Measurements from ENCODE around the gene EFNA1.

GRCh38 chr1:155079210-155079486 lies 48.5 kb upstream of the EFNA1 start:
- TF ChIP-seq, protein P1, sequence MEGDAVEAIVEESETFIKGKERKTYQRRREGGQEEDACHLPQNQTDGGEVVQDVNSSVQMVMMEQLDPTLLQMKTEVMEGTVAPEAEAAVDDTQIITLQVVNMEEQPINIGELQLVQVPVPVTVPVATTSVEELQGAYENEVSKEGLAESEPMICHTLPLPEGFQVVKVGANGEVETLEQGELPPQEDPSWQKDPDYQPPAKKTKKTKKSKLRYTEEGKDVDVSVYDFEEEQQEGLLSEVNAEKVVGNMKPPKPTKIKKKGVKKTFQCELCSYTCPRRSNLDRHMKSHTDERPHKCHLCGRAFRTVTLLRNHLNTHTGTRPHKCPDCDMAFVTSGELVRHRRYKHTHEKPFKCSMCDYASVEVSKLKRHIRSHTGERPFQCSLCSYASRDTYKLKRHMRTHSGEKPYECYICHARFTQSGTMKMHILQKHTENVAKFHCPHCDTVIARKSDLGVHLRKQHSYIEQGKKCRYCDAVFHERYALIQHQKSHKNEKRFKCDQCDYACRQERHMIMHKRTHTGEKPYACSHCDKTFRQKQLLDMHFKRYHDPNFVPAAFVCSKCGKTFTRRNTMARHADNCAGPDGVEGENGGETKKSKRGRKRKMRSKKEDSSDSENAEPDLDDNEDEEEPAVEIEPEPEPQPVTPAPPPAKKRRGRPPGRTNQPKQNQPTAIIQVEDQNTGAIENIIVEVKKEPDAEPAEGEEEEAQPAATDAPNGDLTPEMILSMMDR (conservative IDR thresholded peaks at IDR 0.05; ENCODE audit: low read depth in 2 of 2) = no peak
- TF ChIP-seq, protein P2, sequence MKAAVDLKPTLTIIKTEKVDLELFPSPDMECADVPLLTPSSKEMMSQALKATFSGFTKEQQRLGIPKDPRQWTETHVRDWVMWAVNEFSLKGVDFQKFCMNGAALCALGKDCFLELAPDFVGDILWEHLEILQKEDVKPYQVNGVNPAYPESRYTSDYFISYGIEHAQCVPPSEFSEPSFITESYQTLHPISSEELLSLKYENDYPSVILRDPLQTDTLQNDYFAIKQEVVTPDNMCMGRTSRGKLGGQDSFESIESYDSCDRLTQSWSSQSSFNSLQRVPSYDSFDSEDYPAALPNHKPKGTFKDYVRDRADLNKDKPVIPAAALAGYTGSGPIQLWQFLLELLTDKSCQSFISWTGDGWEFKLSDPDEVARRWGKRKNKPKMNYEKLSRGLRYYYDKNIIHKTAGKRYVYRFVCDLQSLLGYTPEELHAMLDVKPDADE (IDR thresholded peaks at IDR 0.05) = no peak
- TF ChIP-seq EZH2phosphoT487 (IDR thresholded peaks at IDR 0.05; ENCODE audit: unreplicated experiment) (no peak), ZNF462 (CRISPR knock-in tag; IDR thresholded peaks at IDR 0.05) (no peak), EZH2 (IDR thresholded peaks at IDR 0.05; ENCODE audit: low read depth, unreplicated experiment) (peak; percentile 84), ZNF331 (CRISPR knock-in tag; IDR thresholded peaks at IDR 0.05; ENCODE audit: low read depth) (no peak), REST (IDR thresholded peaks at IDR 0.05; ENCODE audit: unreplicated experiment) (no peak), POLR2AphosphoS5 (IDR thresholded peaks at IDR 0.05; ENCODE audit: low read depth) (no peak), ZNF114 (CRISPR knock-in tag; IDR thresholded peaks at IDR 0.05) (no peak)

Measured in GM23338 (cell line).